GM23338 (cell line): ENCODE data around the gene GOLGA6L6.
"Not testable (repeated sequence)": the region's sequence is repeated elsewhere in the genome, so short reads cannot be mapped to it uniquely, and the experiment has no call there.

Experiments used
- CREB1 ChIP-seq: fragments of 250-450 bp; sonication (Bioruptor Pico); IDR thresholded peaks from 2 replicates; pipeline ENCODE4 v1.5.0; 2020; ENCODE audit warnings: low read depth, mild to moderate bottlenecking, moderate library complexity
- EZH2 ChIP-seq: fragments of 200-600 bp; sonication (generic); IDR thresholded peaks from one replicate; pipeline ENCODE4 v1.8.0; 2017; ENCODE audit warnings: antibody characterized with exemption, mild to moderate bottlenecking, low read depth; ENCODE audit not compliant: unreplicated experiment
- EZH2phosphoT487 ChIP-seq: fragments of 200-600 bp; sonication (generic); IDR thresholded peaks from one replicate; pipeline ENCODE4 v1.8.1; 2018; ENCODE audit warnings: antibody characterized with exemption; ENCODE audit not compliant: unreplicated experiment
- JUNB ChIP-seq: IDR thresholded peaks from one replicate; pipeline ENCODE4 v1.6.1; 2016; ENCODE audit warnings: antibody characterized with exemption; ENCODE audit not compliant: unreplicated experiment
- NANOG ChIP-seq: IDR thresholded peaks from 2 replicates; pipeline ENCODE4 v1.6.1; 2016; ENCODE audit warnings: antibody characterized with exemption, borderline replicate concordance
- POLR2AphosphoS5 ChIP-seq: IDR thresholded peaks from 2 replicates; pipeline ENCODE4 v1.6.1; 2016; ENCODE audit warnings: antibody characterized with exemption, low read depth
- ZNF114 ChIP-seq: fragments of 250-450 bp; sonication (Bioruptor Pico); IDR thresholded peaks from 2 replicates; pipeline ENCODE4 v1.5.0; 2020; ENCODE audit warnings: mild to moderate bottlenecking, moderate library complexity
- ZNF331 ChIP-seq: fragments of 250-450 bp; sonication (Bioruptor Pico); IDR thresholded peaks from 2 replicates; pipeline ENCODE4 v1.5.0; 2020; ENCODE audit warnings: low read depth, mild to moderate bottlenecking, moderate library complexity
- TF ChIP-seq, protein P1 (sequence below), 2 experiments: fragments of 200-600 bp in 1 of 2; sonication (generic) in 1 of 2; conservative IDR thresholded peaks; 2 replicates each; pipeline versions ENCODE4 v1.5.1 to v1.6.1; 2016 to 2017; ENCODE audit warnings: antibody characterized with exemption in 2 of 2, low read depth in 2 of 2, mild to moderate bottlenecking in 2 of 2, moderate library complexity in 1 of 2
- TF ChIP-seq, protein P2 (sequence below): IDR thresholded peaks from one replicate; pipeline ENCODE4 v1.6.1; 2018; ENCODE audit warnings: antibody characterized with exemption; ENCODE audit not compliant: unreplicated experiment
- TF ChIP-seq, protein P3 (sequence below): IDR thresholded peaks from 2 replicates; pipeline ENCODE4 v1.6.1; 2016; ENCODE audit warnings: antibody characterized with exemption
- TF ChIP-seq, protein P4 (sequence below): fragments of 250-450 bp; sonication (Bioruptor Pico); IDR thresholded peaks from 2 replicates; pipeline ENCODE4 v1.5.0; 2020; ENCODE audit warnings: mild to moderate bottlenecking, moderate library complexity

DNA sequence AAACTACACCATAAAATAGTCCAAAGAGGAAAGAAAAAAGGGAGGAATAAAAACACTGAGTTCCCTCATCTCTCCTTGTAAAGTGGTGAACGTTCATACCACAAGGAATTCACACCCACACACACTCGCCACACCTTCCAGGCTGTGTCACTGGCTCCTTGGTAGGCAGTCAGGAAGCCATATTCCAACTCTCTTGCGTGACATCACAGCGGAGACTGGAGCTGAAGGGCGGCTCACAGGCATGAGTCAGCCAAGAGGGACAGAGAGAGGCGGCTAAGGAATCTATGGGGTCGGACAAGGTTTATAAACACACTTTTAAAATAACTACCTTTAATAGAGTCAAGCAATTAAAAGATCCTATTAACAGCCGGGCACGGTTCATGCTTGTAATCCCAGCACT, 43.8 kb downstream of the GOLGA6L6 start:
- not testable (repeated sequence) for TF ChIP-seq EZH2; POLR2AphosphoS5; EZH2phosphoT487; ZNF331 (CRISPR knock-in tag); CREB1 (CRISPR knock-in tag); ZNF114 (CRISPR knock-in tag); JUNB; NANOG
- TF ChIP-seq, protein P1, sequence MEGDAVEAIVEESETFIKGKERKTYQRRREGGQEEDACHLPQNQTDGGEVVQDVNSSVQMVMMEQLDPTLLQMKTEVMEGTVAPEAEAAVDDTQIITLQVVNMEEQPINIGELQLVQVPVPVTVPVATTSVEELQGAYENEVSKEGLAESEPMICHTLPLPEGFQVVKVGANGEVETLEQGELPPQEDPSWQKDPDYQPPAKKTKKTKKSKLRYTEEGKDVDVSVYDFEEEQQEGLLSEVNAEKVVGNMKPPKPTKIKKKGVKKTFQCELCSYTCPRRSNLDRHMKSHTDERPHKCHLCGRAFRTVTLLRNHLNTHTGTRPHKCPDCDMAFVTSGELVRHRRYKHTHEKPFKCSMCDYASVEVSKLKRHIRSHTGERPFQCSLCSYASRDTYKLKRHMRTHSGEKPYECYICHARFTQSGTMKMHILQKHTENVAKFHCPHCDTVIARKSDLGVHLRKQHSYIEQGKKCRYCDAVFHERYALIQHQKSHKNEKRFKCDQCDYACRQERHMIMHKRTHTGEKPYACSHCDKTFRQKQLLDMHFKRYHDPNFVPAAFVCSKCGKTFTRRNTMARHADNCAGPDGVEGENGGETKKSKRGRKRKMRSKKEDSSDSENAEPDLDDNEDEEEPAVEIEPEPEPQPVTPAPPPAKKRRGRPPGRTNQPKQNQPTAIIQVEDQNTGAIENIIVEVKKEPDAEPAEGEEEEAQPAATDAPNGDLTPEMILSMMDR (conservative IDR thresholded peaks at IDR 0.05; ENCODE audit: low read depth in 2 of 2), result not testable (repeated sequence)
- TF ChIP-seq, protein P2, sequence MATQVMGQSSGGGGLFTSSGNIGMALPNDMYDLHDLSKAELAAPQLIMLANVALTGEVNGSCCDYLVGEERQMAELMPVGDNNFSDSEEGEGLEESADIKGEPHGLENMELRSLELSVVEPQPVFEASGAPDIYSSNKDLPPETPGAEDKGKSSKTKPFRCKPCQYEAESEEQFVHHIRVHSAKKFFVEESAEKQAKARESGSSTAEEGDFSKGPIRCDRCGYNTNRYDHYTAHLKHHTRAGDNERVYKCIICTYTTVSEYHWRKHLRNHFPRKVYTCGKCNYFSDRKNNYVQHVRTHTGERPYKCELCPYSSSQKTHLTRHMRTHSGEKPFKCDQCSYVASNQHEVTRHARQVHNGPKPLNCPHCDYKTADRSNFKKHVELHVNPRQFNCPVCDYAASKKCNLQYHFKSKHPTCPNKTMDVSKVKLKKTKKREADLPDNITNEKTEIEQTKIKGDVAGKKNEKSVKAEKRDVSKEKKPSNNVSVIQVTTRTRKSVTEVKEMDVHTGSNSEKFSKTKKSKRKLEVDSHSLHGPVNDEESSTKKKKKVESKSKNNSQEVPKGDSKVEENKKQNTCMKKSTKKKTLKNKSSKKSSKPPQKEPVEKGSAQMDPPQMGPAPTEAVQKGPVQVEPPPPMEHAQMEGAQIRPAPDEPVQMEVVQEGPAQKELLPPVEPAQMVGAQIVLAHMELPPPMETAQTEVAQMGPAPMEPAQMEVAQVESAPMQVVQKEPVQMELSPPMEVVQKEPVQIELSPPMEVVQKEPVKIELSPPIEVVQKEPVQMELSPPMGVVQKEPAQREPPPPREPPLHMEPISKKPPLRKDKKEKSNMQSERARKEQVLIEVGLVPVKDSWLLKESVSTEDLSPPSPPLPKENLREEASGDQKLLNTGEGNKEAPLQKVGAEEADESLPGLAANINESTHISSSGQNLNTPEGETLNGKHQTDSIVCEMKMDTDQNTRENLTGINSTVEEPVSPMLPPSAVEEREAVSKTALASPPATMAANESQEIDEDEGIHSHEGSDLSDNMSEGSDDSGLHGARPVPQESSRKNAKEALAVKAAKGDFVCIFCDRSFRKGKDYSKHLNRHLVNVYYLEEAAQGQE, result not testable (repeated sequence)
- TF ChIP-seq, protein P3, sequence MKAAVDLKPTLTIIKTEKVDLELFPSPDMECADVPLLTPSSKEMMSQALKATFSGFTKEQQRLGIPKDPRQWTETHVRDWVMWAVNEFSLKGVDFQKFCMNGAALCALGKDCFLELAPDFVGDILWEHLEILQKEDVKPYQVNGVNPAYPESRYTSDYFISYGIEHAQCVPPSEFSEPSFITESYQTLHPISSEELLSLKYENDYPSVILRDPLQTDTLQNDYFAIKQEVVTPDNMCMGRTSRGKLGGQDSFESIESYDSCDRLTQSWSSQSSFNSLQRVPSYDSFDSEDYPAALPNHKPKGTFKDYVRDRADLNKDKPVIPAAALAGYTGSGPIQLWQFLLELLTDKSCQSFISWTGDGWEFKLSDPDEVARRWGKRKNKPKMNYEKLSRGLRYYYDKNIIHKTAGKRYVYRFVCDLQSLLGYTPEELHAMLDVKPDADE, result not testable (repeated sequence)
- TF ChIP-seq, protein P4, sequence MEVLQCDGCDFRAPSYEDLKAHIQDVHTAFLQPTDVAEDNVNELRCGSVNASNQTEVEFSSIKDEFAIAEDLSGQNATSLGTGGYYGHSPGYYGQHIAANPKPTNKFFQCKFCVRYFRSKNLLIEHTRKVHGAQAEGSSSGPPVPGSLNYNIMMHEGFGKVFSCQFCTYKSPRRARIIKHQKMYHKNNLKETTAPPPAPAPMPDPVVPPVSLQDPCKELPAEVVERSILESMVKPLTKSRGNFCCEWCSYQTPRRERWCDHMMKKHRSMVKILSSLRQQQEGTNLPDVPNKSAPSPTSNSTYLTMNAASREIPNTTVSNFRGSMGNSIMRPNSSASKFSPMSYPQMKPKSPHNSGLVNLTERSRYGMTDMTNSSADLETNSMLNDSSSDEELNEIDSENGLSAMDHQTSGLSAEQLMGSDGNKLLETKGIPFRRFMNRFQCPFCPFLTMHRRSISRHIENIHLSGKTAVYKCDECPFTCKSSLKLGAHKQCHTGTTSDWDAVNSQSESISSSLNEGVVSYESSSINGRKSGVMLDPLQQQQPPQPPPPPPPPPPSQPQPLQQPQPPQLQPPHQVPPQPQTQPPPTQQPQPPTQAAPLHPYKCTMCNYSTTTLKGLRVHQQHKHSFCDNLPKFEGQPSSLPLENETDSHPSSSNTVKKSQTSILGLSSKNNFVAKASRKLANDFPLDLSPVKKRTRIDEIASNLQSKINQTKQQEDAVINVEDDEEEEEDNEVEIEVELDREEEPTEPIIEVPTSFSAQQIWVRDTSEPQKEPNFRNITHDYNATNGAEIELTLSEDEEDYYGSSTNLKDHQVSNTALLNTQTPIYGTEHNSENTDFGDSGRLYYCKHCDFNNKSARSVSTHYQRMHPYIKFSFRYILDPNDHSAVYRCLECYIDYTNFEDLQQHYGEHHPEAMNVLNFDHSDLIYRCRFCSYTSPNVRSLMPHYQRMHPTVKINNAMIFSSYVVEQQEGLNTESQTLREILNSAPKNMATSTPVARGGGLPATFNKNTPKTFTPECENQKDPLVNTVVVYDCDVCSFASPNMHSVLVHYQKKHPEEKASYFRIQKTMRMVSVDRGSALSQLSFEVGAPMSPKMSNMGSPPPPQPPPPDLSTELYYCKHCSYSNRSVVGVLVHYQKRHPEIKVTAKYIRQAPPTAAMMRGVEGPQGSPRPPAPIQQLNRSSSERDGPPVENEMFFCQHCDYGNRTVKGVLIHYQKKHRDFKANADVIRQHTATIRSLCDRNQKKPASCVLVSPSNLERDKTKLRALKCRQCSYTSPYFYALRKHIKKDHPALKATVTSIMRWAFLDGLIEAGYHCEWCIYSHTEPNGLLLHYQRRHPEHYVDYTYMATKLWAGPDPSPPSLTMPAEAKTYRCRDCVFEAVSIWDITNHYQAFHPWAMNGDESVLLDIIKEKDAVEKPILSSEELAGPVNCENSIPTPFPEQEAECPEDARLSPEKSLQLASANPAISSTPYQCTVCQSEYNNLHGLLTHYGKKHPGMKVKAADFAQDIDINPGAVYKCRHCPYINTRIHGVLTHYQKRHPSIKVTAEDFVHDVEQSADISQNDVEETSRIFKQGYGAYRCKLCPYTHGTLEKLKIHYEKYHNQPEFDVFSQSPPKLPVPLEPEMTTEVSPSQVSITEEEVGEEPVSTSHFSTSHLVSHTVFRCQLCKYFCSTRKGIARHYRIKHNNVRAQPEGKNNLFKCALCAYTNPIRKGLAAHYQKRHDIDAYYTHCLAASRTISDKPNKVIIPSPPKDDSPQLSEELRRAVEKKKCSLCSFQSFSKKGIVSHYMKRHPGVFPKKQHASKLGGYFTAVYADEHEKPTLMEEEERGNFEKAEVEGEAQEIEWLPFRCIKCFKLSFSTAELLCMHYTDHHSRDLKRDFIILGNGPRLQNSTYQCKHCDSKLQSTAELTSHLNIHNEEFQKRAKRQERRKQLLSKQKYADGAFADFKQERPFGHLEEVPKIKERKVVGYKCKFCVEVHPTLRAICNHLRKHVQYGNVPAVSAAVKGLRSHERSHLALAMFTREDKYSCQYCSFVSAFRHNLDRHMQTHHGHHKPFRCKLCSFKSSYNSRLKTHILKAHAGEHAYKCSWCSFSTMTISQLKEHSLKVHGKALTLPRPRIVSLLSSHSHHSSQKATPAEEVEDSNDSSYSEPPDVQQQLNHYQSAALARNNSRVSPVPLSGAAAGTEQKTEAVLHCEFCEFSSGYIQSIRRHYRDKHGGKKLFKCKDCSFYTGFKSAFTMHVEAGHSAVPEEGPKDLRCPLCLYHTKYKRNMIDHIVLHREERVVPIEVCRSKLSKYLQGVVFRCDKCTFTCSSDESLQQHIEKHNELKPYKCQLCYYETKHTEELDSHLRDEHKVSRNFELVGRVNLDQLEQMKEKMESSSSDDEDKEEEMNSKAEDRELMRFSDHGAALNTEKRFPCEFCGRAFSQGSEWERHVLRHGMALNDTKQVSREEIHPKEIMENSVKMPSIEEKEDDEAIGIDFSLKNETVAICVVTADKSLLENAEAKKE, result not testable (repeated sequence)
